Peyer's patch (tissue), 4 donors: ENCODE data around the gene LAMA5. TPM values are rescaled to one million over a fixed set of nuclear protein-coding genes. Genes with fewer than 3 reads are reported as not detected.

ENCODE experiments used
- DNase-seq, 3 donors: peaks; one replicate each; pipeline ENCODE4 v3.0.0-alpha.2; 2017 to 2019
- H3K27ac ChIP-seq, 4 donors: fragments of 200-600 bp; sonication (generic); one replicate each; pipeline ENCODE4 v1.5.1; 2016 to 2019
- H3K27me3 ChIP-seq, 2 donors: fragments of 200-600 bp; sonication (generic); one replicate each; pipeline ENCODE4 v1.5.1; 2019
- H3K36me3 ChIP-seq, 3 donors: fragments of 200-600 bp; sonication (generic); one replicate each; pipeline ENCODE4 v1.5.1; 2016 to 2019
- H3K4me1 ChIP-seq, 4 donors: fragments of 200-600 bp; sonication (generic); one replicate each; pipeline ENCODE4 v1.5.1; 2016 to 2019
- H3K4me3 ChIP-seq, 4 donors: fragments of 200-600 bp; sonication (generic); 1 replicate in 3 of 4; 2 replicates in 1 of 4; pipeline ENCODE4 v1.5.1; 2016 to 2019; ENCODE audit warnings: mild to moderate bottlenecking in 1 of 4
- H3K9me3 ChIP-seq, 4 donors: fragments of 200-600 bp; sonication (generic); one replicate each; pipeline ENCODE4 v1.5.1; 2016 to 2019; ENCODE audit warnings: mild to moderate bottlenecking in 1 of 4
- CTCF ChIP-seq, 6 experiments: fragments of 450-650 bp in 4 of 6; fragments of 200-600 bp in 2 of 6; sonication (generic) in 1 of 6; IDR thresholded peaks; one replicate each; pipeline ENCODE4 v1.5.1; 2017 to 2019; ENCODE audit warnings: antibody characterized with exemption in 6 of 6, mild to moderate bottlenecking in 3 of 6, moderate library complexity in 1 of 6
- POLR2A ChIP-seq, 2 donors: fragments of 450-650 bp; IDR thresholded peaks; one replicate each; pipeline ENCODE4 v1.5.1; 2017; ENCODE audit warnings: antibody characterized with exemption in 2 of 2, mild to moderate bottlenecking in 2 of 2, moderate library complexity in 2 of 2
- total RNA-seq, 4 donors: library from RNA; depleted of rRNA; stranded (reverse); fragments of >200 nt; gene quantifications; one replicate each; pipeline ENCODE4 v1.1.0, GENCODE V29; 2016

LAMA5 gene
- total RNA-seq, 4 donors from 2014 or later: 31.2 to 328 (median 87.3) TPM

GRCh38 chr20:62405108-62405980 lies 38.2 kb upstream of the LAMA5 start:
- peaks cover 6 to 51% (median 23%) of the 10 kb centered on the region in 4 donors for H3K4me1 ChIP-seq
- peak overlapping the region in 2 of 4 donors; percentile 58 to 75 for H3K4me3 ChIP-seq
- no peaks in the 10 kb centered on the region for H3K9me3 ChIP-seq
- H3K36me3 ChIP-seq: no peaks in the 10 kb centered on the region
- peak in 1 of 3 donors; percentile 56 for DNase-seq
- no peak overlapping the region for H3K27ac ChIP-seq
- peak in 3 of 6 experiments; percentile 14 to 50 (median 34) for TF ChIP-seq CTCF (IDR thresholded peaks at IDR 0.05)
- TF ChIP-seq POLR2A (IDR thresholded peaks at IDR 0.05): no peak
- H3K27me3 ChIP-seq: no peaks in the 10 kb centered on the region

GRCh38 chr20:62404761-62405107 lies 37.6 kb upstream of the LAMA5 start:
- Histone ChIP-seq H3K9me3 (no peaks in the 10 kb centered on the region), H3K36me3 (no peaks in the 10 kb centered on the region), H3K27ac (no peak overlapping the region), H3K27me3 (no peaks in the 10 kb centered on the region), H3K4me3 (no peak overlapping the region), H3K4me1 (peaks cover 6 to 45% (median 17%) of the 10 kb centered on the region in 4 donors)
- TF ChIP-seq POLR2A (IDR thresholded peaks at IDR 0.05) (no peak), CTCF (IDR thresholded peaks at IDR 0.05) (no peak)
- DNase-seq: no peak

GRCh38 chr20:62404112-62404665 lies 37.1 kb upstream of the LAMA5 start:
- DNase-seq: no peak
- TF ChIP-seq POLR2A (IDR thresholded peaks at IDR 0.05) (no peak), CTCF (IDR thresholded peaks at IDR 0.05) (no peak)
- no peaks in the 10 kb centered on the region for H3K27me3 ChIP-seq
- peaks cover 6 to 39% (median 13%) of the 10 kb centered on the region in 4 donors for H3K4me1 ChIP-seq
- no peaks in the 10 kb centered on the region for H3K9me3 ChIP-seq
- no peaks in the 10 kb centered on the region for H3K36me3 ChIP-seq
- H3K27ac ChIP-seq: no peak overlapping the region
- H3K4me3 ChIP-seq: no peak overlapping the region

- Histone ChIP-seq H3K4me1 (peaks cover 6 to 31% (median 13%) of the 10 kb centered on the region in 4 donors), H3K9me3 (no peaks in the 10 kb centered on the region), H3K27ac (no peak overlapping the region), H3K27me3 (no peaks in the 10 kb centered on the region), H3K4me3 (no peak overlapping the region), H3K36me3 (no peaks in the 10 kb centered on the region)
- DNase-seq: no peak
- TF ChIP-seq CTCF (IDR thresholded peaks at IDR 0.05) (no peak), POLR2A (IDR thresholded peaks at IDR 0.05) (no peak)
Observed at GRCh38 chr20:62403331-62403730, 36.2 kb upstream of the LAMA5 start.

- no peak overlapping the region for H3K4me3 ChIP-seq
- TF ChIP-seq CTCF (IDR thresholded peaks at IDR 0.05) (no peak), POLR2A (IDR thresholded peaks at IDR 0.05) (no peak)
- no peak overlapping the region for H3K27ac ChIP-seq
- peaks cover under 1 to 23% (median 11%) of the 10 kb centered on the region in 4 donors for H3K4me1 ChIP-seq
- no peak for DNase-seq
- no peaks in the 10 kb centered on the region for H3K36me3 ChIP-seq
- H3K9me3 ChIP-seq: no peaks in the 10 kb centered on the region
- H3K27me3 ChIP-seq: no peaks in the 10 kb centered on the region
Observed at GRCh38 chr20:62402456-62403150, 35.5 kb upstream of the LAMA5 start.
